ENCODE data around the gene IL25.

Gene IL25

GRCh38 chr14:23351681-23352505 lies 20.7 kb upstream of the IL25 start:
- Histone ChIP-seq H3K9me3 (ENCODE audit: low read depth, low read length) (no peaks in the 10 kb centered on the region), H3K36me3 (ENCODE audit: insufficient read depth, low read length) (no peaks in the 10 kb centered on the region; the same call in 1 of the 2 replicates), H3K9ac (ENCODE audit: insufficient read length) (peak overlapping the region; percentile 56), H3K27ac (no peak overlapping the region), H3K4me3 (peak overlapping the region; percentile 85)
- DNase-seq (ENCODE audit: low read depth, low spot score): no peak
- no peak for TF ChIP-seq FOXP2 (optimal IDR thresholded peaks at IDR 0.05; ENCODE audit: control extremely low read depth, extremely low read length, insufficient read depth)
- no peak for TF ChIP-seq POLR2AphosphoS5 (IDR thresholded peaks at IDR 0.05; ENCODE audit: borderline replicate concordance, low read depth, low read length)
- no peak for TF ChIP-seq EZH2 (IDR thresholded peaks at IDR 0.05)

- Histone ChIP-seq H3K9ac (ENCODE audit: insufficient read length) (peak within 1 kb of the TSS; percentile 56), H3K36me3 (ENCODE audit: insufficient read depth, low read length) (no peaks in the 10 kb centered on the region; the same call in 1 of the 2 replicates), H3K9me3 (ENCODE audit: low read depth, low read length) (no peaks in the 10 kb centered on the region), H3K4me3 (peak within 1 kb of the TSS; percentile 85), H3K27ac (no peak within 1 kb of the TSS)
- no peak for DNase-seq (ENCODE audit: low read depth, low spot score)
- no peak for TF ChIP-seq EZH2 (IDR thresholded peaks at IDR 0.05)
- peak; percentile 62; the same call in 1 of the 2 replicates for TF ChIP-seq POLR2AphosphoS5 (IDR thresholded peaks at IDR 0.05; ENCODE audit: borderline replicate concordance, low read depth, low read length)
- no peak for TF ChIP-seq FOXP2 (optimal IDR thresholded peaks at IDR 0.05; ENCODE audit: control extremely low read depth, extremely low read length, insufficient read depth)
Measured at GRCh38 chr14:23352506-23353432, 19.8 kb upstream of the IL25 start, which contains the start of gene SLC22A17. TSS of gene SLC22A17 (minus strand) at chr14:23352887.

- Histone ChIP-seq H3K27ac (no peak overlapping the region), H3K36me3 (ENCODE audit: insufficient read depth, low read length) (peaks cover 4% of the 10 kb centered on the region; the same call in 1 of the 2 replicates), H3K4me3 (no peak overlapping the region), H3K9ac (ENCODE audit: insufficient read length) (no peak overlapping the region), H3K9me3 (ENCODE audit: low read depth, low read length) (no peaks in the 10 kb centered on the region)
- TF ChIP-seq EZH2 (IDR thresholded peaks at IDR 0.05): no peak
- no peak for TF ChIP-seq FOXP2 (optimal IDR thresholded peaks at IDR 0.05; ENCODE audit: control extremely low read depth, extremely low read length, insufficient read depth)
- no peak for TF ChIP-seq POLR2AphosphoS5 (IDR thresholded peaks at IDR 0.05; ENCODE audit: borderline replicate concordance, low read depth, low read length)
- DNase-seq (ENCODE audit: low read depth, low spot score): no peak
Measured at GRCh38 chr14:23353433-23353780, 19.2 kb upstream of the IL25 start.

GRCh38 chr14:23354990-23355389 lies 17.6 kb upstream of the IL25 start:
- H3K9me3 ChIP-seq (ENCODE audit: low read depth, low read length): no peaks in the 10 kb centered on the region

GRCh38 chr14:23355871-23356435 lies 16.7 kb upstream of the IL25 start:
- H3K9ac ChIP-seq (ENCODE audit: insufficient read length): no peak overlapping the region
- DNase-seq (ENCODE audit: low read depth, low spot score): no peak
- TF ChIP-seq POLR2AphosphoS5 (IDR thresholded peaks at IDR 0.05; ENCODE audit: borderline replicate concordance, low read depth, low read length): peak; percentile 35; the same call in 1 of the 2 replicates
- no peak for TF ChIP-seq EZH2 (IDR thresholded peaks at IDR 0.05)
- no peaks in the 10 kb centered on the region for H3K9me3 ChIP-seq (ENCODE audit: low read depth, low read length)
- H3K4me3 ChIP-seq: no peak overlapping the region
- peaks cover 27% of the 10 kb centered on the region for H3K36me3 ChIP-seq (ENCODE audit: insufficient read depth, low read length)
- H3K27ac ChIP-seq: no peak overlapping the region

More at GRCh38 chr14:23354990-23355389, 17.6 kb upstream of the IL25 start:
- no peak for DNase-seq (ENCODE audit: low read depth, low spot score)
- Histone ChIP-seq H3K9ac (ENCODE audit: insufficient read length) (no peak overlapping the region), H3K27ac (no peak overlapping the region), H3K4me3 (no peak overlapping the region), H3K36me3 (ENCODE audit: insufficient read depth, low read length) (peaks cover 18% of the 10 kb centered on the region)
- peak; percentile 27; the same call in 1 of the 2 replicates for TF ChIP-seq POLR2AphosphoS5 (IDR thresholded peaks at IDR 0.05; ENCODE audit: borderline replicate concordance, low read depth, low read length)
- TF ChIP-seq EZH2 (IDR thresholded peaks at IDR 0.05): no peak

- Histone ChIP-seq H3K27ac (no peak overlapping the region), H3K9ac (ENCODE audit: insufficient read length) (no peak overlapping the region), H3K36me3 (ENCODE audit: insufficient read depth, low read length) (peaks cover 34% of the 10 kb centered on the region), H3K4me3 (no peak overlapping the region), H3K9me3 (ENCODE audit: low read depth, low read length) (no peaks in the 10 kb centered on the region)
- TF ChIP-seq EZH2 (IDR thresholded peaks at IDR 0.05) (no peak), FOXP2 (optimal IDR thresholded peaks at IDR 0.05; ENCODE audit: control extremely low read depth, extremely low read length, insufficient read depth) (no peak), POLR2AphosphoS5 (IDR thresholded peaks at IDR 0.05; ENCODE audit: borderline replicate concordance, low read depth, low read length) (no peak)
- DNase-seq (ENCODE audit: low read depth, low spot score): no peak
Measured at GRCh38 chr14:23356662-23357061, 15.9 kb upstream of the IL25 start.

- Histone ChIP-seq H3K36me3 (ENCODE audit: insufficient read depth, low read length) (peaks cover 37% of the 10 kb centered on the region), H3K9ac (ENCODE audit: insufficient read length) (no peak overlapping the region), H3K27ac (no peak overlapping the region), H3K9me3 (ENCODE audit: low read depth, low read length) (no peaks in the 10 kb centered on the region), H3K4me3 (no peak overlapping the region)
- DNase-seq (ENCODE audit: low read depth, low spot score): no peak
- no peak for TF ChIP-seq POLR2AphosphoS5 (IDR thresholded peaks at IDR 0.05; ENCODE audit: borderline replicate concordance, low read depth, low read length)
- TF ChIP-seq EZH2 (IDR thresholded peaks at IDR 0.05): no peak
- no peak for TF ChIP-seq FOXP2 (optimal IDR thresholded peaks at IDR 0.05; ENCODE audit: control extremely low read depth, extremely low read length, insufficient read depth)
Measured at GRCh38 chr14:23357261-23357660, 15.3 kb upstream of the IL25 start.

- no peak overlapping the region for H3K9ac ChIP-seq (ENCODE audit: insufficient read length)
- no peak overlapping the region for H3K27ac ChIP-seq
- H3K9me3 ChIP-seq (ENCODE audit: low read depth, low read length): no peaks in the 10 kb centered on the region
- H3K36me3 ChIP-seq (ENCODE audit: insufficient read depth, low read length): peaks cover 38% of the 10 kb centered on the region
- TF ChIP-seq FOXP2 (optimal IDR thresholded peaks at IDR 0.05; ENCODE audit: control extremely low read depth, extremely low read length, insufficient read depth) (no peak), POLR2AphosphoS5 (IDR thresholded peaks at IDR 0.05; ENCODE audit: borderline replicate concordance, low read depth, low read length) (no peak), EZH2 (IDR thresholded peaks at IDR 0.05) (no peak)
- no peak overlapping the region for H3K4me3 ChIP-seq
- no peak for DNase-seq (ENCODE audit: low read depth, low spot score)
Measured at GRCh38 chr14:23358042-23358441, 14.6 kb upstream of the IL25 start.

Data from SK-N-MC (cell line).